ENCODE measurements around the gene KSR2.

- TF ChIP-seq POLR2A (IDR thresholded peaks at IDR 0.05; ENCODE audit: low read depth, low read length) (no peak), POLR2AphosphoS5 (IDR thresholded peaks at IDR 0.05; ENCODE audit: low read depth, low read length) (no peak), TAF1 (IDR thresholded peaks at IDR 0.05; ENCODE audit: low read depth, low read length) (no peak), SPI1 (IDR thresholded peaks at IDR 0.05; ENCODE audit: low read depth, low read length) (no peak), POU2F2 (IDR thresholded peaks at IDR 0.05; ENCODE audit: low read depth, low read length) (no peak), PAX5 (IDR thresholded peaks at IDR 0.05; ENCODE audit: insufficient read depth, low read length, severe bottlenecking) (no peak)
These were observed 324.8 kb downstream of the KSR2 start for GRCh38 chr12:117643971-117644370.

Data from GM12891 (cell line).